ENCODE measurements around the gene PARP2. TPM values are rescaled to one million over a fixed set of nuclear protein-coding genes. Genes with fewer than 3 reads are reported as not detected.

Gene PARP2
- total and polyA plus RNA-seq, 2 of the 8 experiments (the other 6 are each of a cell fraction or from before 2014, with no cell fraction given), result 27.7 to 41.7 TPM

- Histone ChIP-seq H3K4me3 (ENCODE audit: extremely low read depth in 1 of 4, insufficient read depth in 2 of 4, low read depth in 3 of 4, low read length in 4 of 4) (no peak overlapping the region), H4K8ac (ENCODE audit: extremely low read depth, insufficient read depth, low read length) (no peak overlapping the region), H3K4ac (replicated peaks; ENCODE audit: insufficient read length, low read depth, low read length) (no peak overlapping the region), H3K27me3 (replicated peaks in 1 of 4; ENCODE audit: control insufficient read depth in 3 of 4, extremely low read depth in 1 of 4, insufficient read depth in 3 of 4, low read length in 3 of 4) (no peaks in the 10 kb centered on the region), H3K79me1 (ENCODE audit: low read depth, low read length) (no peaks in the 10 kb centered on the region), H3K27ac (ENCODE audit: low read depth, low read length) (no peak overlapping the region), H3K9ac (replicated peaks in 1 of 4; ENCODE audit: extremely low read depth in 1 of 4, low read depth in 3 of 4, low read length in 3 of 4) (no peak overlapping the region), H2BK120ac (replicated peaks; ENCODE audit: low read depth, low read length) (no peak overlapping the region), H3K23me2 (ENCODE audit: low read depth, low read length) (no peaks in the 10 kb centered on the region; the same call in 1 of the 2 replicates), H4K5ac (ENCODE audit: insufficient read length, low read depth, low read length) (no peak overlapping the region), H3K79me2 (ENCODE audit: control insufficient read depth in 1 of 2, insufficient read depth in 2 of 2, low read length in 2 of 2) (no peaks in the 10 kb centered on the region), H4K20me1 (replicated peaks in 1 of 2; ENCODE audit: control insufficient read depth in 1 of 2, insufficient read depth in 2 of 2, low read length in 2 of 2) (peaks cover 2% of the 10 kb centered on the region in 2 experiments), H3K4me1 (replicated peaks in 1 of 4; ENCODE audit: control insufficient read depth in 3 of 4, insufficient read depth in 4 of 4, low read length in 3 of 4) (no peaks in the 10 kb centered on the region), H2BK15ac (ENCODE audit: low read length) (no peak overlapping the region), H2AK5ac (ENCODE audit: low read depth, low read length) (no peak overlapping the region), H3K36me3 (ENCODE audit: control insufficient read depth in 2 of 4, insufficient read depth in 4 of 4, low read length in 3 of 4) (peaks cover 2 to 19% (median 11%) of the 10 kb centered on the region in 4 experiments; a peak in 7 of 8 replicates), H2BK5ac (ENCODE audit: low read depth, low read length) (no peak overlapping the region), H3K18ac (ENCODE audit: extremely low read depth, low read length) (no peak overlapping the region), H3K4me2 (ENCODE audit: insufficient read depth in 1 of 2, low read depth in 2 of 2, low read length in 2 of 2) (no peak overlapping the region), H3K56ac (replicated peaks; ENCODE audit: insufficient read length, low read depth, low read length) (no peak overlapping the region), H3K9me3 (ENCODE audit: insufficient read depth in 2 of 2, low read depth in 1 of 2, low read length in 1 of 2) (no peaks in the 10 kb centered on the region), H2BK20ac (ENCODE audit: low read length) (no peak overlapping the region), H4K91ac (replicated peaks; ENCODE audit: insufficient read length, low read length) (no peak overlapping the region), H2AFZ (ENCODE audit: low read length) (no peak overlapping the region), H3K14ac (ENCODE audit: insufficient read length) (no peak overlapping the region), H3K23ac (ENCODE audit: insufficient read length) (no peak overlapping the region), H2BK12ac (ENCODE audit: low read depth, low read length) (no peak overlapping the region)
- no peak for DNase-seq (ENCODE audit: low read depth in 1 of 2, low spot score in 2 of 2)
- 88% methylated on average over 2 of the region's 2 CpGs; no CpG with 5 or more reads in 1 of the 2 experiments for WGBS, 2 experiments (ENCODE audit: extremely low coverage in 1 of 2, insufficient coverage in 1 of 2, insufficient read length in 1 of 2, insufficient replicate concordance in 2 of 2, low coverage in 1 of 2, low lambda C conversion rate in 2 of 2, missing lambda C conversion rate in 1 of 2)
- TF ChIP-seq SUZ12 (IDR thresholded peaks at IDR 0.05; ENCODE audit: low read length) (no peak), SIN3A (conservative IDR thresholded peaks at IDR 0.05 in 1 of 2, IDR thresholded peaks at IDR 0.05 in 1 of 2; ENCODE audit: low read depth in 1 of 2, low read length in 2 of 2) (no peak), CBX5 (IDR thresholded peaks at IDR 0.05; ENCODE audit: low read depth, low read length) (no peak), CTBP2 (IDR thresholded peaks at IDR 0.05; ENCODE audit: borderline replicate concordance, insufficient read depth, insufficient read length, low read length) (no peak), KDM1A (IDR thresholded peaks at IDR 0.05; ENCODE audit: borderline replicate concordance, low read length) (no peak), ZNF274 (IDR thresholded peaks at IDR 0.05; ENCODE audit: borderline replicate concordance, extremely low read depth, low read length) (no peak), JUN (IDR thresholded peaks at IDR 0.05; ENCODE audit: low read depth, low read length) (no peak), BACH1 (IDR thresholded peaks at IDR 0.05; ENCODE audit: low read length) (no peak), CHD1 (IDR thresholded peaks at IDR 0.05; ENCODE audit: low read depth, low read length) (no peak), JUND (IDR thresholded peaks at IDR 0.05; ENCODE audit: low read length) (no peak), TAF1 (IDR thresholded peaks at IDR 0.05; ENCODE audit: low read depth, low read length) (no peak), HDAC6 (IDR thresholded peaks at IDR 0.05; ENCODE audit: low read depth, low read length) (no peak)
- FAIRE-seq, result no peak
- POLR2A ChIA-PET (ENCODE audit: partially characterized antibody), result no interaction called here
- CTCF ChIA-PET (ENCODE audit: partially characterized antibody), result no interaction called here
Observed at GRCh38 chr14:20377171-20377570, 33.7 kb downstream of the PARP2 start.

All from H1 (cell line).